ENCODE data around the gene AHDC1.

AHDC1 gene

GRCh38 chr1:27570356-27570755, 33.6 kb downstream of the AHDC1 start:
- no peak for TF ChIP-seq CTCF (IDR thresholded peaks at IDR 0.05)
- Histone ChIP-seq H3K27ac (peak overlapping the region; percentile 97 to 98), H3K4me3 (no peak overlapping the region)
- no peak for DNase-seq (ENCODE audit: low spot score)

GRCh38 chr1:27569506-27570291, 34.2 kb downstream of the AHDC1 start:
- TF ChIP-seq CTCF (IDR thresholded peaks at IDR 0.05) = no peak
- DNase-seq (ENCODE audit: low spot score) = no peak
- H3K27ac ChIP-seq = peak overlapping the region; percentile 97 to 98
- no peak overlapping the region for H3K4me3 ChIP-seq

- TF ChIP-seq CTCF (IDR thresholded peaks at IDR 0.05) = no peak
- DNase-seq (ENCODE audit: low spot score) = no peak
- Histone ChIP-seq H3K4me3 (peak overlapping the region; percentile 66), H3K27ac (peak overlapping the region; percentile 97 to 98)
These were observed 34.9 kb downstream of the AHDC1 start for GRCh38 chr1:27569088-27569460.

- peak overlapping the region; percentile 66 for H3K4me3 ChIP-seq
- DNase-seq (ENCODE audit: low spot score) = peak; percentile 97
- H3K27ac ChIP-seq = peak overlapping the region; percentile 97 to 98
- TF ChIP-seq CTCF (IDR thresholded peaks at IDR 0.05) = peak; percentile 60
These were observed 35.5 kb downstream of the AHDC1 start for GRCh38 chr1:27568300-27569087.

- TF ChIP-seq CTCF (IDR thresholded peaks at IDR 0.05) = no peak
- peak overlapping the region; percentile 66 for H3K4me3 ChIP-seq
- peak overlapping the region; percentile 97 to 98 for H3K27ac ChIP-seq
- no peak for DNase-seq (ENCODE audit: low spot score)
These were observed 36.0 kb downstream of the AHDC1 start for GRCh38 chr1:27567971-27568299.

GRCh38 chr1:27567146-27567526, 36.8 kb downstream of the AHDC1 start:
- H3K4me3 ChIP-seq = peak overlapping the region; percentile 25
- TF ChIP-seq CTCF (IDR thresholded peaks at IDR 0.05) = no peak
- no peak for DNase-seq (ENCODE audit: low spot score)
- H3K27ac ChIP-seq = peak overlapping the region; percentile 92 to 98
